GM19438 (cell line): ENCODE measurements around the gene CFAP74.

ENCODE experiments used
- ATAC-seq: cut with Tn5 transposase; IDR thresholded peaks from one replicate; pipeline ENCODE4 v1.9.1; 2021; ENCODE audit warnings: low read depth; ENCODE audit not compliant: unreplicated experiment

Gene CFAP74

DNA sequence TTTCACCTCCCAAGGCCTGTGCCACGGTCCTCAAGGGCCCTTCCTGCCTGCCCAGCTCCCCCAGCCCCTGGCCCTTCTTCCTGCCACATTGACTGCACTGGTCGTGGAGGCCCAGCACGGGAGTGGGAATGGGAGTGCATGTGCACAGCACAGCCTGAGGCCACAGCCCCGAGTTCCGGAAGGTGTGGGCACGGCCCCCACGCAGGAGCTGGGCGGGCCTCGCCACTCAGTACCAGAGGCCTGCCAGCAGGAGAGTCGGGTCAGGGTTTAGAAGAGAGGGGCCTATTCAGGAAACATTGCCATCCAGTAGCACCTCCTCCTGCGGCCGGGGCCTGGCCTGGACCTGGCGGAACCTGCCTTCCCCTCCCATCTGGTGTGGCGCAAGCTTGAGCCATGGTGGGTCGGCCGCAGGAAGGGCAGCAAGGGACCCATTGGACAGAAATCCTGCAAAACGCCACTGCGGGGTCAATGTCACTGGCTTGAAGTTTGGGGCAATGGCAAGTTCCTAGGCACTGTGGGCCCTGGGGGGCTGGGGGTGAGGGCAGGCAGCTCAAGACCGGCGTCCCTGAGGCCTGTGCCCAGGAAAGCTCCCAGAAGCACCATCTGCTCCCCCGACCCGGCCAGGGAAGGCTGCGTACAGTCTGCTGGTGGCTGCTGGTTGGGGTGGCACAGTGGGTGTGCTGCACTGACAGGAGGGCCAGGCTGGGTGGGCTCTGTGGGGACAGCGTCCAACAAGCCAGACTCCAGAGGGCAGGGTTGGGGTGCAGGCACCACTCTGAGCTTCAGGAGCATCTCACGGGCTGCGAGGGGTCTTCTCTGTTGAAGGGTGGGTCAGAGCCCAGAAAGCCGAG, 82.8 kb downstream of the CFAP74 start:
- no peak for ATAC-seq

DNA sequence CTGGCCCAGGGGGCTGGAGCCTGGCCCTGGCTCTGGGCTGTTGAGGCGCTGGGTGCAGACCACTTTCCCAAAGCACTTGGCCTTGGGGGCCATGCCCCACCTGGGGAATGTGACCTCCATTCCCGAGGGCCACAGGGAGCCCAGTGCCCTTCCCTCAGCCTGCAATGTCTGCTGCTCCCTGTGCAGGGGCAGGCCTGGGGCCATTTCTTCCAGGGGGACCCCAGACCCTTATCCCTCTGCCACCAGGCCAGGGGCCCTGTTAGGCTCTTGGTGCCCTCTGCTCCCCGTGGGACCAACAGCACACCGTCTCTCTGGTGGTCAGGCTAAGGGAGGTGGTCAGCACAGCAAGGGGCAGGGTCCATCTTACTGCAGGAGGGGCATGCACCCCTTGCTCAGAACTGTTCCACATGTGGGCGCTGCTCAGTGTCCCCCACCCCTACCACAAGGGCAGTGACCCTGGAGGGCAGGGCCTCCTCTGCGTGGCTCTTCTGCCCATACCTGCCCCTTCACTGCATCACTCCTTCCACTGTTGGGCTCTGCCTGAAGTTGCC, 83.5 kb downstream of the CFAP74 start:
- ATAC-seq, result no peak

DNA sequence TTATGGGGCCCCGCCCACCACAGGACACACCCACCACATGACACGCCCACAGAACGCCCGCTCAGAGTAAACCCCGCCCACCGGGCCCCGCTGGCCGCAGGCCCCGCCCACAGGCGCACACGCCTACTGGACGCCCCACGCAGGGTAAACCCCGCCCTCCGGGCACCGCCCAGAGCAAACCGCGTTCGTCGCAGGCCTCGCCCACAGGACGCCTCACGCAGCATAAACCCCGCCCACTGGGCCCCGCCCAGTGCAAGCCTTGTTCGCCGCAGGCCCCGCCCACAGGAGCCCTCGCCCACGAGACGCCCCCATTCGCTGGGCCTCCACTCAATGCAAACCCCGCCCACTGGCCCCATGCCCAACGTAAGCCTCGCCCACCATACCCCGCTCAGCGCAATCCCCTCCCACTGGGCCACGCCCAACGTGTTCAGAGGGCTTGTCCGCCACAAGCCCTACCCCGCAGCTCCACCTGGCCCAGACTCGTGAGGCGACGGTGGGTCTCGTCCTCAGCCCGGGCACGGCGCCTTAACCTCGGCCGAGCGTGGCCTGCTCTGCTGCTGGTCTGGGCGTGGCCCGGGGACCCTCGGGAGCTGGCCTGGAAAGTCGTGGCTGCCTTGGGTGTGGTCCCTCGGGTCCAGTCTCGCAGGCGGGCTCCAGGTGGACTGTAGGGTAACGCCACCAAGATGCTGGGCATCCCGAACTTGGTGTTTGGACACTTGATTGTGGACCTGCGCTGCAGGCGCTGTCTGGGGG, 84.1 kb downstream of the CFAP74 start:
- ATAC-seq, result peak; percentile 86

DNA sequence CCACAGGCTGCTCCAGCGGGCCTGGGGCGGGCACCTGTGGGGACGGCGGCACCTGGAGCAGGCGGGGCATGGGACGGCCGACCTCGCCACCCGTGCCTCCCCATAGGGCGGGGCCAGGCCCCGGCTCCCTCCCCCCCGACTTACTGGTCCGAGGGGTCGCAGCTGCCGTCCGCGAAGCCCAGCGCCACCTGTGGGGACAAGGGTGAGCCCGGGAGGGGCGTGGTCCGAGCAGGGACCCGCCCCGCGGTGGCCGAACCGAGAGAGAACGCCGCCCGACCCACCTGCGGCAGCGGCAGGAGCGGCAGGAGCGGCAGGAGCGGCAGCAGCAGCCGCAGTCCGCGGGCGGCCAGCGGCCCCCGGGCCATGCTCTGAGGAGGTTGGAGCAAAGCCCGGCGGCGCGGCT, 84.7 kb downstream of the CFAP74 start, which contains the start of gene TMEM52:
Gene TMEM52, minus strand, starts transcription at position 379 of the 403 bp plus-strand sequence. Its CDS starts 14 bp downstream, at position 365.
- no peak for ATAC-seq

DNA sequence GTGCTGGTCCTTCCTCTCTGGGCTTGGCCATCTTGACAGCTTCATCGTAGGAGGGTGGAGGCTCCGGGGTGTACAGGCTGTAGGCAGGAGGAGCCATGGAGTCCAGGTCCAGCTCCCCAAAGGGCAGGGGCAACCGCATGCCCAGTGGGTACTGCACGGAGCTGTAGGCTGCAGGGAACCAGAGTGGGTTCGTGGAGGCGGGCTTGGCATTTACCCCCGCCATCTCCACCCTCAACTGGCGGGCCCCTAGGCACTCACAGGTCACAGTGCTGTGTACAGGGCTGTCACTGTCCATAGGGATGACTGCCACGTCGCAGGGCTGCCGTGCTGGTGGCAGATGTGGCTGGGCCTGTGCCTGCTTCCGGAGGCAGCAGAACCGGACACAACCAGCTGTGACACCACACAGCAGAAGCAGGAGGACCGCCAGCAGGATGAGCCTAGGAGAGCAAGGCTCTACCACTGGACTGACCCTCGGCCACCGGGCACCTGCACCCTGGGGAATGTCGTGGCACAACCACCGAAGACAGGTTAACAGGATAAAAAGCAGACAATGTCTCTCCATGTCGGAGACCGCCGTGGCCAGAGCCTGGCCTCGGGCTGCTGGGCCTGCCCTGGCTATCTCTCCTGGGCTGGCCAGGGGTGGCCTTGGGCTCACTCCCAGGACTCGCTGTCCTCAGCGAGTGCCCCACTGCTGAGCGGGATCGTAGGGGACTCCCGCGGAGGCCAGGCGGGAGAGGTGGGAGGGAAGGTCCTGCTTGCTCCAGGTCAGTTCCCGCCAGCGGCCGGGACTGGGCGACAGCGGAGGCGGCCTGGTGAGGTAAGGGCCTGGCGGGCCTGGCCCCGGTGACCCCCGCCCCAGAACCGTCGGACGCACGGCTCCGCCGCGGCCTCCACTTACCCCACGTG, 85.3 kb downstream of the CFAP74 start:
- no peak for ATAC-seq

DNA sequence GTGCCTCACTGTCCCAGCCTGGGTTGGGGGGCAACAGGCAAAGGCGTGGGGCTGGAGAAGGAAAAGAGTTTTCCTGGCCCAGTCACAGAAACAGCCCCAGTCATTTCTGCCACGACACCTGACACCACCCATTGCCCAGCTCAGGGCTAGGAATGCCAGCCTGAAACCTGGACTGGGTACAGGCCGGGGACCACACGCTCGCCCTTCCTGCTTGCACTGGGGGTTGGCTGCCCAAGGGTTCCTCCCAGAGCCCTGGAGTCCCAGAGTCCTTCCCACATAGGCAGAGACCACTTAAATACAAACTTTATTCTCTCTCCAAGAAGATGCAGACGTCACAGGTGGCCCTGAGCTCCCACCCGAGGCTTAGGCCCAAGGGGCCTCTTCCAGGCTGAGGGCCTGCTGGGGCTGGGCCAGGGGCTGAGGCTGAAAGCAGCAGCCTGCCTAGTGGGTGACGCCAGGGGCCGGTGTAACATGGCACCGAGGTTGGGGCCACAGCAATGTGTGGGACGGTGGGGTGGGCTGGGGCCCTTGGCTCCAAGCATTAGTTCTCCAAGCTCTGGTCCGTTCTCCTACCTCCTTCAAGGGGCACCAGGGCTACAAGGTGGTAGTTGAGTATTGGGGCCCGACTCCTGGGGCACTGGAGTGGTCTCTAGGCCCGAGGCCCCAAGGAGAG, 86.1 kb downstream of the CFAP74 start:
- no peak for ATAC-seq

DNA sequence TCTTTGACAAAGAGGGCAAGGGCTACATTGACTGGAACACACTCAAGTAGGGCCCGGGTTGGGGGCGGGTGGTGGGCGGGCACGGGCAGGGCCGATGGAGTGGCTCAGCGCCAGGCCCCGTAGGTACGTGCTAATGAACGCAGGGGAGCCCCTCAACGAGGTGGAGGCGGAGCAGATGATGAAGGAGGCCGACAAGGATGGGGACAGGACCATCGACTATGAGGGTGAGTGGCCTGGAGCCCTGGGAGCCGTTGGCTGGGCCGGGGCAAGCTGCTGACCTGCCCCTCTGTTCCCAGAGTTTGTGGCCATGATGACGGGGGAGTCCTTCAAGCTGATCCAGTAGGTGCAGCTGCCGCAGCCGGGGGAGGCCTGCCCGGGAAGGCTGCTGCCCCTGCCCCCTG, 86.7 kb downstream of the CFAP74 start:
- ATAC-seq, result no peak

DNA sequence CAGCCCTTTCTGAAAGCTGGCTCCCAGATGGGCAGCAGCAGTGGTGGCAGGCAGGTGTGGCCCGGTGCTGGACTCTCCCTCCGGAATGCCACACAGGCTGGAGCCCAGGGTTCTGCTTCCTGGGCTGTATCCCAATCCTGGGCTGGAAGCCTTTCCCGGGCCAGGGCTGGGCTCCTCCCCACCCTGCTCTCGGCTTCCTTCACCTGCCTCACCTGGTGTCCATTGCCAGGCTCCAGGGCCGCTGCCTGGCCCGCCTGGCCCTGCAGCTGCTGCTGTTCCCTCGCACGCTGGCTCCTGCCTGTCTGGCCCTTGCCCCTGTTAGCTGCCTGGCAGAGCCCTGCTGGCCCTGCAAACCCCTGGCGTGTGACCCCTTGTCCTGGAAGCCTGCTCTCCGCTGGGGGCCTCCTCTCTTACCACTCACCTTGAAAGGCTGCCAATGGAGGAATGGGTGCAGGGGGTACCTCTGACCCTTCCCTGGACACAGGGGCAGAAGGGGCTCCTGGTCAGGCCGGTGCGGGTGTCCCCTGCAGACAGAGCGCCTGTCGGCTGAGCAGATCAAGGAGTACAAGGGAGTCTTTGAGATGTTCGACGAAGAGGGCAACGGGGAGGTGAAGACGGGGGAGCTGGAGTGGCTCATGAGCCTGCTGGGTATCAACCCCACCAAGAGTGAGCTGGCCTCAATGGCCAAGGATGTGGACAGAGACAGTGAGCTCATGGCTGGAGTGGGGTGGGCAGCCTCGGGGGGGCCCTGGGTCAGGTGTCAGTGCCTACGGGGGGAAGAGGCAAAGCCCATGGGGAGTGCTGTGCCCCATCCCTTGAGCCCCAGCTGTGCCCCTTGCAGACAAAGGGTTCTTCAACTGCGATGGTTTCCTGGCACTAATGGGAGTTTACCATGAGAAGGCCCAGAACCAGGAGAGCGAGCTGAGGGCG, 87.4 kb downstream of the CFAP74 start:
- no peak for ATAC-seq

DNA sequence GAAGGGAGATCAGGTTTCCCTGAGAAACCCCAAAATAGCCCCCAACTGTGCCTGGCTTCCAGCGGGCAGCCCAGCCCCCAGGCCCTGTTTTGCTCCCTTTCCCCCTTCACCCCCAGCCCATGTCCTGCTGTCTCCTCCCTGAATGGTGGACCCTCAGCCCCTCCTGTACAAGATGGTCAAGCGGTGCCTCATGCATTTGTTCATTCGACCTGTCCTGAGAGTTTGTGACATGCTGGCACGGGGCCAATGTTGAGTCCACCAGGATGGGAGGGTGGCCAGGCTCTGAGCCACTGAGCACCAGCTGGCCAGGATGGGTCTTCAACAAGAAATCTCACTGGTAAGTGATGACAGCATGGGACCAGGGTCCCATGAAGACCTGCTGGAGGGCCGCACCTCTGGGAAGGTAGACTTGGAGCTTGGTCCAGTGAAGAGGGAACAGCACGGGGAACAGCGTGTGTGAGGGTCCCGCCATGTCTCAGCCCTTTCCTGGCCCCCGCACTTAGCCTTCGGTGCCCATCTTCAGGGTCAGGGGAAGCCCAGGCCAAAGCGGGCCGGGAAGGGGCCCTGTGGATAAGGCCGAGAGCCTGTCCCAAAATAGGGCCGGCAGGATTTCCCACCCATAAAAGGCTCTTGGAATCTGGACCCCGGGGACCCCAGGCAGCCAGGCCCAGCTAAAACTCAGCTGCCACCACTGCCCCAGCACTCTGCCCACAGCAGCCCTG, 88.5 kb downstream of the CFAP74 start, which contains the start of gene CALML6:
Gene CALML6, plus strand, starts transcription at position 290 of the 722 bp plus-strand sequence. Its CDS starts 21 bp downstream, at position 311.
- no peak for ATAC-seq

DNA sequence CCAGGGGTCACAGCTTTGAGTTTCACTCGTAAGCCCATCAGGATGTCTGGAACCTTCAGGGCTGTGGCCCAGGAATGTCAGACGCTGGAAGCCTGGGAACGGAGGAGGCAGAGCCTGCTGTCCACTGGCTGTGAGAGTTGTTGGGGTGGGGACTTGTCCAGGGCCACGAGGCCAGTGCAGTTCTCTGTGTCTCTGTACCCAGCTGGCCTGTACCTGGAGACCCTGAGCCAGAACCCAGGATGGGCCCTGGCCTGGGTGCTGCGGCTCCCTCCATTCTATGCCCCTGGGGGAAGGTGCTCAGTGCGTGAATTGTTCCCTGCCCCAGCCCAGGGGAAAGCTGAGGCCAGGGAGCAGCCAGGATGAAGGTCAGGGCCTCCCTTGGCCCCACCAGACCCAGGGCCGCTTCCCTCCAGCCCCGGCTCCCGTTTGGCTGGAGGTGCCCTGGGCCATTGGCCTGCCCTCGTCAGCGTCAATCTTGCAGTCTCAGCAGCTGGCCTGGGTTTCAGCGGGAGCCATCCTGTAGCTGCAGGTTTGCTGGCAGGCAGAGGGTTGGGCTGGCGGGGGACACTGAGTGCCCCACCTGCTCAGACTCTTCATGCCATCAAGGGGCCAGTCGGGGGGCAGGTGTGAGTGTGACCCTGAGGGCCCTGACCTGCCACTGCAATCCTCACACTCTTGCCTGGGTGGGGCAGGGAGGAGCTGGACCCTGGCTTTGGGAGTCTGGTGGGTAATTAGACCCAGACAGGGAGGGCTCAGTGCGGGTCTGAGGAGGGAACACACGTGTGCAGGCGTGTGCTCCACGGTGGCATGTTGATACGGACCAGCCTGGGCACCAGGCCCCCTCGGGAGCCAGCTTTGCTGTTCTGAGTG, 89.2 kb downstream of the CFAP74 start:
- no peak for ATAC-seq

DNA sequence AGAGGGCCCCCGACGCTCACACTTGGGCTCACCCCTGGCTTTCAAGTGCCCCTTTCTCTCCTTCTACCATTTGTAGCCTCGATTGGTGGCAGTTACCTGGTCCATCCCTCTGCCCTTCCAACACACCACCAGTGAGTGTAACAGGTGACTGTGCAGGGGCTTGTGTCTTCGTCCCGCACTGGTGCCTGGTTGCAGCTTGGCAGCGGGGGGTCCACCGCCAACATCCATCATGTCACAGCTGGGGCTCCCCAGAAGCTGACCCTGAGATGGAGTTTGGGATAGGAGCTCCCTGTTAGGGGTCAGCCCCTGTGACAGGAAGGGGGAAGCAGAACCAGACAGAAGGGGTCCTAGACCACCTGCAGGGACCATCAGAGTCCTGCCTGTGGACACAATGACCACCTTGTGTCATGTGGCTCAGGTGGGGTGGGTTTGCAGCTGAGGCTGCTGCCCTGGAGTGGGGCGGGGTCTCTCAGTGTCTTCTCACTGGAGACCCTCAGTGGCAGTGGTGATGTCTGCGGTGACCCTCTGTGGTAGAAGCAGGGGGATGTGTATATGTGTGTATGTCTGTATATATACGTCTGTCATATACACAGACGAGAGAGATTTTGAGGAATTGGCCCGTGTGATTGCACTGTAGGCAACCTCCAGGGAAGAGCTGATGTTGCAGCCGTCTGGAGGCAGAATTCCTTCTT, 92.1 kb downstream of the CFAP74 start:
- ATAC-seq, result no peak

DNA sequence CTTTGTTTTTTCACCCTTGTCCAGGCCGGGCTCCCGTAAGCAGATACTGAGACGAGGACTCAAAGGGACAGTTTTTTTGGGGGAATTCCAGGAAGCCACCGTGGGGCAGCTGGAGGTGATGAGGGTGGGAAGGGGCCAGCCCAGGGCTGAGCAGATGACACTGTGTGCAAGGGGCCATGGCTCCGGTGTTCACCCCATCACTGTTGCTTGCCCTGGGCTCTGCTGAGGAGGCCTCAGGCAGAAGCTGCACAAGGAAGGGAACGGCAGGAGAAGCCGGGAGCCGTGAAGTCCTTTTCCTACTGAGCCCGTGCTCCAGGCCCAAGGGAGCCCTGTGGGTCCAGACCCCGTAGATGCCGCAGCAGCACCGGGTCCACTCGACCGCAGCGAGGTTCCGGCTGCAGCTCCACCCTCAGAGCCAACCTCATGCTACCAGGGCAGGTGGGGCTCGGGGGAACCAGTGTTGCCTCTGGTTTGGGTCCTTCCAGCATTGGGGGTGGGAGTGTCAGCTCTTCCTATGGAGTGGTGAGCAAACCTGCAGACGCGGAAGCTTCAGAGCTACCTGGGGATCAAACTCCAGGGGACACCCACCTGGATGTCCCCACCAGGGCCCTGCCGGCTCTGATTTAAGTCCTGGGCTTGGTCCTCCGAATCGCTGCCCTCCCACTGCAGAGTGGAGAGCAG, 92.8 kb downstream of the CFAP74 start:
- ATAC-seq, result no peak

DNA sequence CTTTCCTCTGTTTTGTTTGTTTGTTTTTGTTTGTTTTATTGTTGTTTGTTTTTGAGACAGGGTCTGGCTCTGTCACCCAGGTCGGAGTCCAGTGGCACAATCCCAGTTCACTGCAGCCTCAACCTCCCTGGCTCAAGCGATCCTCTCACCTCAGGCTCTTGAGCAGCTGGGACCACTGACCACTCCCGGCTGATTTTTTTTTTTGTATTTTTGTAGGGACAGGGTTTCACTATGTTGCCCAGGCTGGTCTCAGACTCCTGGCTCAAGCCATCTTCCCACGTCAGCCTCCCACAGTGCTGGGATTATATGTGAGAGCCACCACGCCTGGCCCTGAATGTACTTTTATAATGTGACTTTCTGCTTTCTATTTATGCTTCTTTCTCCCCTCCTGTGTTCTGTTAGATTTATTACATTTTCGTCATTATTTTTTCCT, 93.5 kb downstream of the CFAP74 start:
- no peak for ATAC-seq

DNA sequence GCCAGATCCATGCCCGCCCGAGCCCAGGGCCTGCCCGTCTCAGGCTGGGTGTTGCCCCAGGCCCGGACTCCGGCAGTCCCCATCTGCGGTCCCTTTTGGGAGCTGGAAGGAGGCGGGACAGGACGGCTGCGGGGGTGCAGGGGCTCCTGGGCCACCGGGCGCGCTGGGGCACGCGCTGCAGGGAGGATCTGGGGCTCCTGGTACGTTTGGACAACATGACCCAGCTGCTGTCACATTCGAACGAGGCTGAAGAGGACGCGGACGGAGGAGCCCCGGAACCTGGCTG, 95.1 kb downstream of the CFAP74 start:
- peak; percentile 7 for ATAC-seq

DNA sequence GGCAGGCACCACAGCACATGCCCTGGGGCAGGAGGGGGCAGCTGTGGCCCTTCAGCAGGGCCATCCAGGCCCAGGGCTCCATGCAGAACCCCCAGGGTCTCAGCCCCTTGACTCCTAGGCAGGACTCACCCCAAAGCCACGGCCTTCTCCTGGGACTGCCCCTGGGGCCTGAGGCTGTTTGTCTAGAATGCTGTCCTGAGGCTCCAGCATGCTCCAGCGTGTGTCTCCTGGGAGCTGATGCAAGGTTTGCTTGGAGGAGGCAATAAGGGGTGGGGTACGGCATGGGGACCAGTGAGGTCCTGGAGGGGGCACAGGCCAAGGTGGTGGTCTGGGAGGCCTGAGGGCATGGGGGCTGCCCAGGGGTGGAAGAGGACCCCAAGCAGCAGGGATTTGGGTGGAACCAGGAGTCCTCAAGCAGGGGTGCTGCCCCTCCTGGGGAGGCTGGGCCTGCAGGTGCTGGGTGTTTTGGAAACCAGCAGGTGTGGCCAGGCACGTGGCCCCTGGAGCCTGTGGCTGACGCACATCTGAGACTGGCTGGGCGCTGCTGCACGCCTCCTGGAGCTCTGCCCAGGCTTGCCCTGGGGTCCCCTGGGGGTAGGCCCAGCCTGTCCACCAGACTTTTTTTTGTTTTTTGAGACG, 96.4 kb downstream of the CFAP74 start:
- no peak for ATAC-seq
